GM12874 (cell line): ENCODE measurements around the gene TGFB2.

Source experiments
- TF ChIP-seq, protein P1 (sequence below): IDR thresholded peaks from 2 replicates; pipeline ENCODE4 v1.5.1; 2011; ENCODE audit warnings: low read depth, mild to moderate bottlenecking, control low read depth, low read length, moderate library complexity; ENCODE audit not compliant: insufficient read depth

The TGFB2 gene

DNA sequence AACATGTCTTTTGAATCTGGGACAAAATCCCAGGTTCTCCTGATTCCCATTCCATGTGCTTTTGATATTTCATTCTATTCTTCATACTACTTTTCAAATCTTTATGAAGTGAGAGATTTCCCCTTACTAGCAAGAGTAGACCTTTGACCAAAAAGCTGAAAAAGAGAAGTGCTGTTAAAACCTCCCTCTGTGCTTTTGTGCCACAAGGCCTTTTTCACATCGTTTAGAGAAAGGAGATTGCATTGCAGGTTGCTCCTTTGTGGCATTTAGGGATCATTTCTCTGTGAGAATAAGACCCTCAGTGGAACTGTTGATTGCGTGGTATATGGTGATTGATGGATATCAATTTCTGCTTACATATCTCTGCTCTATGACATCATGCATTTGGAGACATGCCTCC is 148.8 kb downstream of the TGFB2 start:
- TF ChIP-seq, protein P1, sequence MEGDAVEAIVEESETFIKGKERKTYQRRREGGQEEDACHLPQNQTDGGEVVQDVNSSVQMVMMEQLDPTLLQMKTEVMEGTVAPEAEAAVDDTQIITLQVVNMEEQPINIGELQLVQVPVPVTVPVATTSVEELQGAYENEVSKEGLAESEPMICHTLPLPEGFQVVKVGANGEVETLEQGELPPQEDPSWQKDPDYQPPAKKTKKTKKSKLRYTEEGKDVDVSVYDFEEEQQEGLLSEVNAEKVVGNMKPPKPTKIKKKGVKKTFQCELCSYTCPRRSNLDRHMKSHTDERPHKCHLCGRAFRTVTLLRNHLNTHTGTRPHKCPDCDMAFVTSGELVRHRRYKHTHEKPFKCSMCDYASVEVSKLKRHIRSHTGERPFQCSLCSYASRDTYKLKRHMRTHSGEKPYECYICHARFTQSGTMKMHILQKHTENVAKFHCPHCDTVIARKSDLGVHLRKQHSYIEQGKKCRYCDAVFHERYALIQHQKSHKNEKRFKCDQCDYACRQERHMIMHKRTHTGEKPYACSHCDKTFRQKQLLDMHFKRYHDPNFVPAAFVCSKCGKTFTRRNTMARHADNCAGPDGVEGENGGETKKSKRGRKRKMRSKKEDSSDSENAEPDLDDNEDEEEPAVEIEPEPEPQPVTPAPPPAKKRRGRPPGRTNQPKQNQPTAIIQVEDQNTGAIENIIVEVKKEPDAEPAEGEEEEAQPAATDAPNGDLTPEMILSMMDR, result no peak
